Stromal cell of bone marrow (primary cell): ENCODE measurements around the gene MTOR.
"Not testable (repeated sequence)": the region's sequence is repeated elsewhere in the genome, so short reads cannot be mapped to it uniquely, and the experiment has no call there.

ENCODE experiments used
- DNase-seq: peaks from one replicate; pipeline ENCODE4 v3.0.0-alpha.2; 2012; ENCODE audit warnings: low read depth

The MTOR gene

GRCh38 chr1:11107599-11107998 lies 154.8 kb downstream of the MTOR start:
- no peak for DNase-seq

- no peak for DNase-seq
Measured at GRCh38 chr1:11105586-11105985, 156.8 kb downstream of the MTOR start.

DNA sequence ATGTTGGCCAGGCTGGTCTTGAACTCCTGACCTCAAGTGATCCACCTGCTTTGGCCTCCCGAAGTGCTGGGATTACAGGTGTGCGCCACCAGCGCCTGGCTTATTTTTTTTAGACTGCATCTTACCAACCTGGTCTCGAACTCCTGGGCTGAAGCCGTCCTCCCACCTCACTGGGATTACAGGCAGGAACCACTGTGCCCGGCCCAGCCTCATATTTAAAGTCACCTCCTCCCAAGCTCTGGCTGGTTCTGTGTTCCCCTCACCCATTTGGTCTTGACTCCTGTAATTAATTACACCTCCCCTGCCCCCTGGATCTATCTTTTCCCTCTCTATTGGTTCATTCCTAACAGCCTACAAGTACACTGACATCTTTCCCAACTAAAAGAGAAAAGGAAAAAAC lies 161.0 kb downstream of the MTOR start:
- DNase-seq = no peak

- DNase-seq = not testable (repeated sequence)
Measured at GRCh38 chr1:11100806-11101205, 161.5 kb downstream of the MTOR start.

- no peak for DNase-seq
Measured at GRCh38 chr1:11100149-11100493, 162.2 kb downstream of the MTOR start.

- peak; percentile 75 for DNase-seq
Measured at GRCh38 chr1:11099310-11100148, 162.8 kb downstream of the MTOR start, which contains the start of gene EXOSC10. TSS of gene EXOSC10 (minus strand) at chr1:11099869. CDS start at chr1:11099831, 38 bp downstream.

GRCh38 chr1:11098931-11099309 lies 163.4 kb downstream of the MTOR start:
- no peak for DNase-seq

- not testable (repeated sequence) for DNase-seq
Measured at GRCh38 chr1:11083784-11084183, 178.6 kb downstream of the MTOR start.

DNA sequence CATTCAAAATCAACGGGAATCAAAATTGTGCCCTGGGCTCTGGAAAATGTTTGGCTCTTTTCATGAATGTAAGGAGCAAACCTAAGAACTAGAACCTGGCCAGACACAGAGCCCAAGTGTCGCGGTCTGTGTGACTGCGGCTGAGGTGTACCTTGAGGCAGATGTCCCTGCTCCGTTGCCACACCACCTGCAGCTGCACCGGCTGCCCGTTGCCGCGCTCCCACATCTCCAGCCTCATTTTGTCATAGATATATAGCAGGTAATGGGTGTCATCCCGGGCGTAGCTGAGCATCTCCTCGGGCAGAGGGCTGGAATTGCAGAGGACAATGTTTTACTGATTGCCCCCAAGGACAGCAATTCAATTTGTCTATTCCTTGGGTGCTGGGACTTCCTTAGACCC lies 181.4 kb downstream of the MTOR start:
- DNase-seq = no peak

- peak; percentile 74 for DNase-seq
Measured at GRCh38 chr1:11078631-11079030, 183.7 kb downstream of the MTOR start.

GRCh38 chr1:11073398-11073797 lies 189.0 kb downstream of the MTOR start:
- not testable (repeated sequence) for DNase-seq

DNA sequence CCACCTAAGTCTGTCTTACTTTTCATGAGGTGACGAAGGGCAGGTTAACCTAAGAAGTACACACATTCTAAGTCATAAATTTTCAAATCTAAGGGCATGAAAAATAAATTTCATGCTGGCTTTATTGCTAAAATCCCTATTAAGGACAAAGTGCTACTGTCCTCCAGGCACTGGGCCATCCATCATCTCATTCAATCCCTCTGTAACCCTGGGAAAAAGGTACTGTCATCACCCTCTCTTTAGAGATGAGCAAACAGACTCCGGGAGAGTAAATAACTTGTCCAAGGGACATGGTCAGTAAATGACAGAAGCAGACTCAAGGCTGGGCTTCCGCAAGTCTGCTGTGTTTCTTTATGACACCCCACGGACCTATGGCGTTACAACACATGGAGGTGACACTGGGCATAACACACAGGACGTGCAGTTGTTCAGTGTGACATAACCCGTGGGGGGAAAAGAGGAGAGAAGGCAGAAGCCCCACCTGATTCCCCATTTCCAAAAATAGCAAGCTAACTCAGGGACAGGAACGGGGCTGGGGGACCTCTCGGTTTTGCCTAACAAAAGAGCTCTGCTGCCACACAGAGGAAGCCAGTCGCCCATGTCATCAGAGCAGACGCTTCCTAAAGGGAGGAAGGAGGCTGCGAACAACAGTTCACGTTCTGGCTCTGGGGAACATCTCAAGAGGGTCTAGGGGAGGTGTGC lies 190.0 kb downstream of the MTOR start:
- no peak for DNase-seq

- no peak for DNase-seq
Measured at GRCh38 chr1:11071463-11072215, 190.7 kb downstream of the MTOR start.

DNA sequence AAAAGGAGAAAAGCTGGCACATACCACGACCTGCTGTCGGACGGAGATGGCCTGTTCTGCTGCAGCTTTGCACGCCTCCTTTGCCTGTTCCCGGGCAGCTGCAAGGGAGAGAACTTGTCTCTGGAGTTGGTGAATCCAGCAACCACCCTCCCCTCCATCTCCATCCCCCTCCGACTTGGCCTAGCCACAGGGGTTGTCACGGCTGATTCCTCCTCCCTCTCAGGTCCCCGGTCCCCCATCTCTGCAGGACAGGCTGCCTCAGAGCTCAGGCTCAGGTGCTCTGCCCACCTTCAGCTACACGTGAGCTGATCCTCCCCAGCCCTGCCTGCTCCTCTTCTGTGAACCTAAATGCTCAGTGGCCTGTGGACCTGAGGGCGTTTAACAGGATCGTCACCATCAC lies 191.5 kb downstream of the MTOR start:
- DNase-seq = no peak

DNA sequence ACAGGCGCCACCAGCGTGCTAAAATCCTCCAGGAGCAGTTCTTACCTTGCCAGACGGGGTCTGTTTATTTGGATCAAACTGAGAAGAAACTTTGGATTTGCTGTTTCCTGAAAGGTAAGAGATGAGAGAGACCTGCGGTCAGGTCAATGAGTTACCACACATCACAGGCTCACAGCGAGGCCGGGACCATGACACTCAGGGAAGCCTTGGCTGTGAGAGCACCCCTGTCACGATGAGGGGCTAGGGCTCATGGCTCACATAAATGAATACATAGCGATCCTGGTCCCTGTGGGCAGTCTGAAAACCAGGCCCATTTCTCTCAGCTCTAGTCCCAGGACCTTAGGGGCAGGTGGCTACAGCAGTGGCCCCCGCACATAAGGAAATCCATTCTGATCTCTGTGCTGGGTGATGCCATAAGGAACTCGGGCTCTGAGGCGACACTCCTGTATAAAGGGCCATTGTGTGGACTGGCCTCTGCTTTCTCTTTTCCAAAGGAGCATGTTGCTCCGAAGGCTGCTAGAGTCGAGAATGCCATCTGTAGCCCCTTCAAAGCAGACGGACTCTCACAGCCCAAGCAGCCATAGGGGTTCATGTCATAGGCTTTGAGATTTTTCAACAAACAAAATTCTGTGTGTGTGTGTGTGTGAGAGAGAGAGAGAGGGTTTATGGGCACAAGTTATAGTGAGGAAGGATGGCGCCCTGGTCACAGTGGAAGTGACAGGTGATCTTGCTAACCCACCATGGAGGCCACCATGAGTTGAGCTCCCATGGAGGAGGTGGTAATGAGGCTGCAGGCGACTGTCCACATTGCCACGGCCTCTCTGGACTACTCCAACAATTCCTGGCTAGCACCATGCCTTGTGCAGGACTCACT lies 193.5 kb downstream of the MTOR start:
- no peak for DNase-seq

DNA sequence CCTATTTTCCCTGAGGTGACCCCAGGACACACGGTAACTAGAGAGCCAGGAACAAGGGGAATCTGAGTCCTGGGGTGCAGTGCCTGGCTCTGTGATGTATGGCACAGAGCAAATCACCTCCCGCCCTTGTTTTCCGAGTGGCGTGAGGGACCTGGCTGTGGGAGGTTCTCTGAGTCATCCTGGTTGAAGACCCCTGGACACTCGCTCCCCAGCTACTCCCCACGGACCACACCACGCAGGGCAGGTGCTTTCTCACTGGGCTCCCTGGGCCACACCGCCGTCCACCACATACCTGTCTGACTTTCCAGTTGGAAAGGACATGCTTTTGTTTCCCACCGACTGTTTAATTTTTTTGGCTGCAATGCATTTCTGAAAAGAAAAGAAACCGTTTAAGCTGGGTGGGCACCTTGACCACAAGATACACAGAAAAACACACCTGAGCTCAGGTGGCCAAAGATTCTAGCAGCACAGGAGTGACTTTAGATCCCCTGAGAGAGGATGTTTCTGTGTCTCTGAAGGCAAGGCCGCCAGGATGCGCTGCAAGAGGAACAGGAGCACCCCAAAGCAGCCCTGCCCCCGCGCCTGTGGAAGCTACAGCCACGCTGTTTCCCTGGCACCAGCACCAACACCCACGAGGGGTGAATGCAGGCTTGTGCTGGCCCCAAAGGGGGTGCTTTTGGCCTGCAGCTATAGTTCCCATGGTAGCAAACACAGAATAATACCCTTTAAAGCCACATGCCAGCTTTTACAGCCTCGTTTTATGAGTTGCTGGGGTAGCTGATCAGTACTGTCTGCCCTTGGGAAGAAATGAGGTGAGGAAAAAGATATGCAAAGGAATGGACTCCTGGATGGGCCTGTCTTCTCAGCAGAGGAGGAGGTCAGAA lies 194.4 kb downstream of the MTOR start:
- no peak for DNase-seq

- DNase-seq = no peak
Measured at GRCh38 chr1:11065796-11066195, 196.6 kb downstream of the MTOR start.

DNA sequence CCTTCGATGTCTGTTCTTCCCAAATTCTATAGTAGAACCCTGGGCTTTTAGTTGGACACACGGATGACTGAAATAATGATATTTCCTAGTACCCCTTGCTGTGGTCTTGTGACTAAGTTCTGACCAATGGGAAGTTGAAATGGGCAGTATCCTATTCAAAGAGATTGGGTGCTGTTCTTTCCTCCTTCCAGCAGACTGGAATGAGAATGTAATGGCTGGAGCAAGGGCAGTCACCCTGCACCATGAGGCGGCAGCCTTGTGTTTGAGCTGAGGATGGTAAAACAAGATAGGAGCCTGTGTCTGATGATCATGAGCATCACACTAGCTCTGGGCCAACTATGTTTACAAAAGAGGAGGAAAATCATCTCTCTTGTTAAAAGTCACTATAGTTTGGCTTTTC lies 197.4 kb downstream of the MTOR start:
- DNase-seq = no peak

DNA sequence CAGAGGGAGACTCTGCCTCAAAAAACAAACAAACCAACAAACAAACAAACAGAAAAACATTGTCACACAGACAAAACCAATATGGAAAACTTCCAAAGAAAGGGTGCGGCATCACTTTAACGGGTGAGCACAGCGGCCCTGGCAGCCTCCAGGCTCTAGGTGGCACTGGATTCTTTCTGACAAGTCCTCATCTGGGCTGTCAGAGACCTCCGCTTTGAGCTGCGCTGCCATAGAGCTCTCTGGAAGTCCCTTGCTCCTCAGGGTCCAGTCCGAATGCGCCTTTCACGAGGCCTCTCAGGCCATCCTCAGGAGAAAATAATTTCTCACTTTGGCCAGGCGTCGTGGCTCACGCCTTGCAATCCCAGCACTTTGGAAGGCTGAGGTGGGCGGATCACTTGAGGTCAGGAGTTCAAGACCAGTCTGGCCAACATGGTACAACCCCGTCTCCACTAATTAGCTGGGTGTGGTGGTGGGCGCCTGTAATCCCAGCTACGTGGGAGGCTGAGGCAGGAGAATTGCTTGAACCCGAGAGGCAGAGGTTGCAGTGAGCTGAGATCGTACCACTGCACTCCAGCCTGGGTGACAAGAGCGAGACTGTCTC lies 198.3 kb downstream of the MTOR start:
- not testable (repeated sequence) for DNase-seq

GRCh38 chr1:11062965-11063401 lies 199.4 kb downstream of the MTOR start:
- peak; percentile 62 for DNase-seq
